ENCODE measurements around the gene EML1.

The EML1 gene

DNA sequence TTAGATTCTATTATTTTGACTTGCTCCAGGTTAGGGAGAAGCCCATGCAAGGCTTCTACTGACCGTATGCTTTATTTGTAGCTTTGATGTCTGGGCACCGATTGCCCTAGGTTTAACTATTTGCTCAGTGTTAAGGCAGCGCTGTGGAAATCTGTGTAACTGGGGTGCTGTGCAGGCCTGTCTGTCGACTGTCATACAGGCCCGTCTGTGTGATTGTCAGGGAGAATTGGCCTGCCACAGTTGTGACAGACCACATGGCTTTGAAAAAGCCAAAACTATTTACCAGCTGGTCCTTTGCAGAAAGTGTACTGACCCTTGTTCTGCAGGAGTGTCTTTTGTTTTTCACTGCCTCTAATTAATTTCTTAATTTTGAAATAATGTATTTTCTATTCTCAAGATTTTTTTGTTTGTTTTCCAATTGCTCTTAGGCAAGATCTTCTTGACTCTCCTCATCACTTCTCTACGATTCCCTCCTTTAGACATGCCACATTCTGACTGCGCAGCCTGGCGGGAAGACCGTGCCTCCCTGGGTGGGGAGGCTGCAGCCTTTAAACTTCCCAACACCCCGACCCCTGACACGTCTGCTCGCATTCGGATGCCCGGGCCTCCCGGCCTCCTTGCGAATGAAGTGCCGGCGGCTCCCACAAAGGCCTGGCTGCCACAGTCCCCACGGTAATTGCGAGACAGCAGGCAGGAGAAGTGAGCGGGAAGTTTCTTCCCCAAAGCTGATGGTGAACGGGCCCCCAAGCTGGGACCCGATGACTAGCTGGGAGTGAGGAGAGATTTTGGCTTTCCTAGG, 173.0 kb downstream of the EML1 start:
- Histone ChIP-seq H3K9ac (ENCODE audit: low read length) (no peak overlapping the region), H3K4me1 (ENCODE audit: control insufficient read depth, insufficient read depth, low read length) (no peaks in the 10 kb centered on the region), H3K27me3 (ENCODE audit: control insufficient read depth, insufficient read depth, low read length) (peaks cover 15% of the 10 kb centered on the region), H3K36me3 (ENCODE audit: control insufficient read depth, insufficient read depth, low read length) (no peaks in the 10 kb centered on the region), H3K9me3 (ENCODE audit: control insufficient read depth, low read length) (no peaks in the 10 kb centered on the region), H3K4me3 (ENCODE audit: low read length) (no peak overlapping the region)

- H3K4me1 ChIP-seq (ENCODE audit: control insufficient read depth, insufficient read depth, low read length): no peaks in the 10 kb centered on the region
These were observed 173.7 kb downstream of the EML1 start for GRCh38 chr14:99966912-99967311.

GRCh38 chr14:99968191-99968920, 175.1 kb downstream of the EML1 start:
- H3K36me3 ChIP-seq (ENCODE audit: control insufficient read depth, insufficient read depth, low read length): no peaks in the 10 kb centered on the region
- H3K27me3 ChIP-seq (ENCODE audit: control insufficient read depth, insufficient read depth, low read length): peaks cover 27% of the 10 kb centered on the region
- H3K9me3 ChIP-seq (ENCODE audit: control insufficient read depth, low read length): no peaks in the 10 kb centered on the region
- H3K9ac ChIP-seq (ENCODE audit: low read length): no peak overlapping the region
- no peak overlapping the region for H3K4me3 ChIP-seq (ENCODE audit: low read length)
- H3K4me1 ChIP-seq (ENCODE audit: control insufficient read depth, insufficient read depth, low read length): no peaks in the 10 kb centered on the region

More at GRCh38 chr14:99966912-99967311, 173.7 kb downstream of the EML1 start:
- Histone ChIP-seq H3K27me3 (ENCODE audit: control insufficient read depth, insufficient read depth, low read length) (peaks cover 15% of the 10 kb centered on the region), H3K36me3 (ENCODE audit: control insufficient read depth, insufficient read depth, low read length) (no peaks in the 10 kb centered on the region), H3K9me3 (ENCODE audit: control insufficient read depth, low read length) (no peaks in the 10 kb centered on the region), H3K9ac (ENCODE audit: low read length) (no peak overlapping the region), H3K4me3 (ENCODE audit: low read length) (no peak overlapping the region)

DNA sequence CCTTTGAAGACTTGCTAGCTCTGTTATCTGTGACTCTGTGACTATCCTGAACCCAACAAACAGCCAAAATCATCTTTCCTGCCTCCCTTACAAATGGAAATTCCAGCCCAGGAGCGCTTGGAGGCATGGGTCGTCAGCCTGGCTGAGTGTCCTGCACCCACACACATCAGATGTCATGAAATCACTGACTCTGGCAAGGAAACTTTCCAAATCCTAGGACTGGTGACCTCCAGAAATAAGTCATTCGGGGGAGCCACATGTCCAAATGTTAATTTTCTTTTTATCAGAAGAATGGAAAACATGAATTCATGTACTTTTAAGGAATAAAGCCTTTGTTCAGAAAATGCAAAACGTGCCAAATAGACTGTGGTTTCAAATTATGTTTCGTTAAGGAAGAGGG, 175.7 kb downstream of the EML1 start:
- H3K36me3 ChIP-seq (ENCODE audit: control insufficient read depth, insufficient read depth, low read length): no peaks in the 10 kb centered on the region
- H3K27me3 ChIP-seq (ENCODE audit: control insufficient read depth, insufficient read depth, low read length): peaks cover 29% of the 10 kb centered on the region
- no peaks in the 10 kb centered on the region for H3K9me3 ChIP-seq (ENCODE audit: control insufficient read depth, low read length)
- no peaks in the 10 kb centered on the region for H3K4me1 ChIP-seq (ENCODE audit: control insufficient read depth, insufficient read depth, low read length)
- H3K9ac ChIP-seq (ENCODE audit: low read length): no peak overlapping the region
- H3K4me3 ChIP-seq (ENCODE audit: low read length): no peak overlapping the region

GRCh38 chr14:99969673-99970322, 176.6 kb downstream of the EML1 start:
- H3K9ac ChIP-seq (ENCODE audit: low read length): no peak overlapping the region
- no peak overlapping the region for H3K4me3 ChIP-seq (ENCODE audit: low read length)
- no peaks in the 10 kb centered on the region for H3K9me3 ChIP-seq (ENCODE audit: control insufficient read depth, low read length)
- peaks cover 29% of the 10 kb centered on the region for H3K27me3 ChIP-seq (ENCODE audit: control insufficient read depth, insufficient read depth, low read length)
- no peaks in the 10 kb centered on the region for H3K4me1 ChIP-seq (ENCODE audit: control insufficient read depth, insufficient read depth, low read length)
- no peaks in the 10 kb centered on the region for H3K36me3 ChIP-seq (ENCODE audit: control insufficient read depth, insufficient read depth, low read length)

GRCh38 chr14:99971087-99971940, 178.1 kb downstream of the EML1 start:
- no peaks in the 10 kb centered on the region for H3K9me3 ChIP-seq (ENCODE audit: control insufficient read depth, low read length)
- peak overlapping the region; percentile 43 for H3K9ac ChIP-seq (ENCODE audit: low read length)

GRCh38 chr14:99971941-99972747, 178.9 kb downstream of the EML1 start:
- H3K4me3 ChIP-seq (ENCODE audit: low read length): no peak overlapping the region
- peaks cover 34% of the 10 kb centered on the region for H3K27me3 ChIP-seq (ENCODE audit: control insufficient read depth, insufficient read depth, low read length)
- H3K9me3 ChIP-seq (ENCODE audit: control insufficient read depth, low read length): no peaks in the 10 kb centered on the region
- no peaks in the 10 kb centered on the region for H3K4me1 ChIP-seq (ENCODE audit: control insufficient read depth, insufficient read depth, low read length)
- H3K9ac ChIP-seq (ENCODE audit: low read length): peak overlapping the region; percentile 50
- no peaks in the 10 kb centered on the region for H3K36me3 ChIP-seq (ENCODE audit: control insufficient read depth, insufficient read depth, low read length)

More at GRCh38 chr14:99971087-99971940, 178.1 kb downstream of the EML1 start:
- Histone ChIP-seq H3K36me3 (ENCODE audit: control insufficient read depth, insufficient read depth, low read length) (no peaks in the 10 kb centered on the region), H3K4me3 (ENCODE audit: low read length) (no peak overlapping the region), H3K4me1 (ENCODE audit: control insufficient read depth, insufficient read depth, low read length) (no peaks in the 10 kb centered on the region), H3K27me3 (ENCODE audit: control insufficient read depth, insufficient read depth, low read length) (peaks cover 34% of the 10 kb centered on the region)

DNA sequence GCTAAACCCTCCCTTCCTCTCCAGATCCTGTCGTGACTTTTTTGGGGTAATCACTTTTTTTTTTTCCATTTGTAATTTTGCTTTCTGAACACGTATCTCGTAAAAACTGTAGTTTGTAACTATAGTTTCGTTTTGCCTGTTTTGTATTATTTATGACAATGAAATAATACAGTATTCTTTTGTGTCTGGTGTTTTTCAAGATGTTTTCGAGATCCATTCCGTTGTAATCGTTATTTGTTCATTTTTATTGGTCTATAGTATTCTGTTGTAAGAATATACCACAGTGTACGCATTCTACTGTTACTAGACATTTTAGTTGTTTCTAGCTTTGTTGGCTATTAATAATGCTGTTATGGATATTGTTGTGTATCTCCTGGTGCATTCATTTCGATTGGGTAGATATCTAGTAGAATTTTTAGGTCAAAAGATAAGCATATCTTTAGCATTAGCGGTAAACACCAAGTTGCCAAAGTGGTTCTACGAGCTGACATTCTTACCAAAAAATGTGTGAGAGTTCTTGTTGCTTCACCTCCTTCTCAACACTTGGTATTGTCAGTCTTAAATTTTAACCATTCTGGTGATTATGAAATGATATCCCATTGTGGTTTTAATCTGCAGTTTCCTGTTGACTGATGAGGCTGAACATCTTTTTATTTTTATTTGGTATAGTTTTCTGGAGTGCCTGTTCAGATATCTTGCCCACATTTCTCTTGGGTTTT, 179.7 kb downstream of the EML1 start:
- Histone ChIP-seq H3K4me1 (ENCODE audit: control insufficient read depth, insufficient read depth, low read length) (no peaks in the 10 kb centered on the region), H3K9ac (ENCODE audit: low read length) (no peak overlapping the region), H3K4me3 (ENCODE audit: low read length) (no peak overlapping the region), H3K27me3 (ENCODE audit: control insufficient read depth, insufficient read depth, low read length) (peaks cover 31% of the 10 kb centered on the region), H3K36me3 (ENCODE audit: control insufficient read depth, insufficient read depth, low read length) (no peaks in the 10 kb centered on the region), H3K9me3 (ENCODE audit: control insufficient read depth, low read length) (no peaks in the 10 kb centered on the region)

DNA sequence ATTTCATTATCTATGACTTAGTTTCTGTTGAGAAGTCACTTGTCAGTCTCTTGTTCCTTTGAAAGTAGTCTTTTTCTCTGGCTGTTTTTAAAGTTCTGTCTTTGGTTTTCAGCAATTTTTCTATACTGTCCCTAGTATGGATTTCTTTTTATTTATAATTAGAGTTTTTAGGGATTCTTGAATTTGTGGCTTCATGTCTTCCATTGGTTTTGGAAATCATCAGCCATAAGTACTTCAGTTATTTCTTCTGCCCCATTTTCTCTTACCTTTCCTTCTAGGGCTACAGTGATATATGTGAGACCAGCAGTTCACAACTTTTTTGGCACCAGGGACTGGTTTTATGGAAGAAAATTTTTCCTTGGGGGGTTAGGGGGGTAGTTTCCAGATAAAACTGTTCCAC, 182.0 kb downstream of the EML1 start:
- no peak overlapping the region for H3K4me3 ChIP-seq (ENCODE audit: low read length)
- no peaks in the 10 kb centered on the region for H3K36me3 ChIP-seq (ENCODE audit: control insufficient read depth, insufficient read depth, low read length)
- no peak overlapping the region for H3K9ac ChIP-seq (ENCODE audit: low read length)
- peaks cover 23% of the 10 kb centered on the region for H3K27me3 ChIP-seq (ENCODE audit: control insufficient read depth, insufficient read depth, low read length)
- H3K4me1 ChIP-seq (ENCODE audit: control insufficient read depth, insufficient read depth, low read length): peaks cover 2% of the 10 kb centered on the region
- H3K9me3 ChIP-seq (ENCODE audit: control insufficient read depth, low read length): no peaks in the 10 kb centered on the region

GRCh38 chr14:99976021-99976420, 182.8 kb downstream of the EML1 start:
- Histone ChIP-seq H3K36me3 (ENCODE audit: control insufficient read depth, insufficient read depth, low read length) (no peaks in the 10 kb centered on the region), H3K4me3 (ENCODE audit: low read length) (no peak overlapping the region), H3K27me3 (ENCODE audit: control insufficient read depth, insufficient read depth, low read length) (peaks cover 19% of the 10 kb centered on the region), H3K4me1 (ENCODE audit: control insufficient read depth, insufficient read depth, low read length) (peaks cover 9% of the 10 kb centered on the region), H3K9me3 (ENCODE audit: control insufficient read depth, low read length) (no peaks in the 10 kb centered on the region), H3K9ac (ENCODE audit: low read length) (no peak overlapping the region)

Data from mucosa of stomach (tissue), 1 donor.